GM12865 (cell line): Measurements from ENCODE around the gene ARRDC2.
"Not testable (repeated sequence)": the region's sequence is repeated elsewhere in the genome, so short reads cannot be mapped to it uniquely, and the experiment has no call there.

Experiments used
- DNase-seq: peaks from one replicate; pipeline ENCODE4 v3.0.0; 2010; ENCODE audit warnings: low read depth
- H3K4me3 ChIP-seq: 2 replicates; pipeline ENCODE4 v1.5.1; 2011; ENCODE audit warnings: mild to moderate bottlenecking, low read depth, low read length, control low read depth
- TF ChIP-seq, protein P1 (sequence below): IDR thresholded peaks from 2 replicates; pipeline ENCODE4 v1.5.1; 2011; ENCODE audit warnings: low read length, control low read depth, low read depth, inconsistent platforms; ENCODE audit not compliant: insufficient read depth; ENCODE audit errors: missing control alignments

Gene ARRDC2

DNA sequence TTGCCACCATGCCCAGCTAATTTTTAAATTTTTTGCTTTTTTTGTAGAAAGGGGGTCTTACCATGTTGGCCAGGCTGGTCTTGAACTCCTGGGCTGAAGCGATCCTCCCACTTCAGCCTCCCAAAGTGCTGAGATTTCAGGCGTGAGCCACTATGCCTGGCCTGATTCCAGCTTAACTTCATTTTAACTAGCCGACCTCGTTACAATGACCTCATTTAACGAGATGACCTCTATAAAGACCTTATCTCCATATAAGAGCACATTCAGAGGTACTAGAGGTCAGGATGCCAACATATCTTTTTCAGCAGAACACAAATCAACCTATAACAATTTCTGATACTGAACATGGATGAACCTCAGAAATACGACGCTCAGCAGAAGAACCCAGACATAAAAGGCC lies 30.5 kb upstream of the ARRDC2 start:
- DNase-seq: no peak
- no peak overlapping the region for H3K4me3 ChIP-seq
- TF ChIP-seq, protein P1, sequence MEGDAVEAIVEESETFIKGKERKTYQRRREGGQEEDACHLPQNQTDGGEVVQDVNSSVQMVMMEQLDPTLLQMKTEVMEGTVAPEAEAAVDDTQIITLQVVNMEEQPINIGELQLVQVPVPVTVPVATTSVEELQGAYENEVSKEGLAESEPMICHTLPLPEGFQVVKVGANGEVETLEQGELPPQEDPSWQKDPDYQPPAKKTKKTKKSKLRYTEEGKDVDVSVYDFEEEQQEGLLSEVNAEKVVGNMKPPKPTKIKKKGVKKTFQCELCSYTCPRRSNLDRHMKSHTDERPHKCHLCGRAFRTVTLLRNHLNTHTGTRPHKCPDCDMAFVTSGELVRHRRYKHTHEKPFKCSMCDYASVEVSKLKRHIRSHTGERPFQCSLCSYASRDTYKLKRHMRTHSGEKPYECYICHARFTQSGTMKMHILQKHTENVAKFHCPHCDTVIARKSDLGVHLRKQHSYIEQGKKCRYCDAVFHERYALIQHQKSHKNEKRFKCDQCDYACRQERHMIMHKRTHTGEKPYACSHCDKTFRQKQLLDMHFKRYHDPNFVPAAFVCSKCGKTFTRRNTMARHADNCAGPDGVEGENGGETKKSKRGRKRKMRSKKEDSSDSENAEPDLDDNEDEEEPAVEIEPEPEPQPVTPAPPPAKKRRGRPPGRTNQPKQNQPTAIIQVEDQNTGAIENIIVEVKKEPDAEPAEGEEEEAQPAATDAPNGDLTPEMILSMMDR: no peak

DNA sequence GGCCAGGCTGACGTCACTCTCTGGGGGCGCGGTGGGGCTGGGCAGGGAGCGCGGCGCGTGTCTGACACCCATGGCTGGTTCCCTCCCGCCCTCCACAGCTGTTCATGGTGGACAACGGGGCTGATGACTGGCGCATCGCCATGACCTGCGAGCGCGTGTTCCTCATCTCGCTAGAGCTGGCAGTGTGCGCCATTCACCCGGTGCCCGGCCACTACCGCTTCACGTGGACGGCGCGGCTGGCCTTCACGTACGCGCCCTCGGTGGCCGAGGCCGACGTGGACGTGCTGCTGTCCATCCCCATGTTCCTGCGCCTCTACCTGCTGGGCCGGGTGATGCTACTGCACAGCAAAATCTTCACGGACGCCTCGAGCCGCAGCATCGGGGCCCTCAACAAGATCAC lies 26.4 kb upstream of the ARRDC2 start:
- TF ChIP-seq, protein P1: no peak
- no peak overlapping the region for H3K4me3 ChIP-seq
- DNase-seq: no peak

DNA sequence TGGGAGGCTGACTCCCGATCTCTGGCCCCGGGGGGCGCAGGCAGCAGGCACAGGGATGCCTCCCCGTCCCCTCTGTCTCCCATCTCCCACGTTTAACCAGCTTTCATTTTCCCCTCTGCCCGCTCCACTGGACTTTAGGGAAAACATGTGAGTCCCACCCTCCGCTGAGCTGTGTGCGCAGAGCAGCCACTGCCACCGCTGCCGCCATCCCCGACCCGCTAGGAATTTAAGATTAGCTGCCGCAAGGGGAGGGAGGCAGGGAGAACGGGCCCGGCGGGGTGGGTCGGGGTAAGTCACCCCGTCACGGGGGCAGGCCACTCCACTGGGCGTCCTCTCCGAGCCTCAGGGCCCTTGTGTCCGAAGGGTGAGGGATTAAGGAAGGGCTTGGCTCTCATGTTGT lies 25.5 kb upstream of the ARRDC2 start:
- TF ChIP-seq, protein P1: no peak
- no peak for DNase-seq
- H3K4me3 ChIP-seq: no peak overlapping the region

DNA sequence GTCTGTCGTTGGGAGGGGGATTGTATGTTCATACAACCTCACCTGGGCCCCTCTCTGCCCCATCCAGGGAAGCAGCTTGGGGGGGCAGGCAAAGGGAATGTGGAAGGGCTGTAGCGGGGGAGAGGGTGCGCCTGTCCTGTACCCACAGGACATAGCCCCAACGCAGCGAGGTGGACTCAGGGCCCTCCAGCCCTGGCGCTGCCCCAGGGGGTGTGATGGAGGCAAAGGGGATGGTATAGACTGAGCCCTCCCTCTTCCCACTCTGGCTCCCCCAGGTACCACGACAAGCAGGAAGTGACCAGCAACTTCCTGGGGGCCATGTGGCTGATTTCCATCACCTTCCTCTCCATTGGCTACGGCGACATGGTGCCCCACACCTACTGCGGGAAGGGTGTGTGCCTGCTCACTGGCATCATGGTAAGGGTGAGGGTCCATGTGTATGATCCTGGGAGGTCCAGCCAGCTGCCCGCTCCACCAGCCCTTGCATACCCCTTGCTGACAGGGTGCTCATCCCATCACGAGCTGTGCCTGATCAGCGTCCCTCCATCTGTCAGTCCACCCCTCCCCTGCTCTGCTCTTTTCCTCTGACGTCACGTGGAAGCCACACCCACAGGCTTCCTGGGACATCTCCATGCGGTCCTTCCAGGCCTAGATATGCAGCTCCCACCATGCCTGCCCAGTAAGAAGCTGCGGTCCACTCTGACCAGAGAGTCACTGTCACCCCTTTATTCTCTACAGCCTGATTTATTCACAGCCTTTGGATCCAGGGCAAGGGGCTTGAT lies 22.7 kb upstream of the ARRDC2 start:
- TF ChIP-seq, protein P1: no peak
- H3K4me3 ChIP-seq: no peak overlapping the region
- no peak for DNase-seq

DNA sequence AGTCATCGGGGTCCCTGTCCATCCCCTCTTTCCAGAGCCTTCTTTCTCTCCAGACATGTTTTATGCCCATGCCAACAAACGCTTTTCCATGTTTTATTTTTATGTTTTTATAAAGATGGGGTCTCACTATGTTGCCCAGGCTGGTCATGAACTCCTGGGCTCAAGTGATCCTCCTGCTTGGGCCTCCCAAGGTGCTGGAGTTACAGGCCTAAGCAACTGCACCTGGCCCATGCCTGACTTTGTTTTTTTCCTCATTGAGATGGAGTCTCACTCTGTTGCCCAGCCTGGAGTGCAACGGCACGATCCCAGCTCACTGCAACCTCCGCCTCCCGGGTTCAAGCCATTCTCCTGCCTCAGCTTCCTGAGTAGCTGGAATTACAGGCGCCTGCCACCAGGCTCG lies 21.4 kb upstream of the ARRDC2 start:
- DNase-seq, H3K4me3 ChIP-seq: not testable (repeated sequence)

DNA sequence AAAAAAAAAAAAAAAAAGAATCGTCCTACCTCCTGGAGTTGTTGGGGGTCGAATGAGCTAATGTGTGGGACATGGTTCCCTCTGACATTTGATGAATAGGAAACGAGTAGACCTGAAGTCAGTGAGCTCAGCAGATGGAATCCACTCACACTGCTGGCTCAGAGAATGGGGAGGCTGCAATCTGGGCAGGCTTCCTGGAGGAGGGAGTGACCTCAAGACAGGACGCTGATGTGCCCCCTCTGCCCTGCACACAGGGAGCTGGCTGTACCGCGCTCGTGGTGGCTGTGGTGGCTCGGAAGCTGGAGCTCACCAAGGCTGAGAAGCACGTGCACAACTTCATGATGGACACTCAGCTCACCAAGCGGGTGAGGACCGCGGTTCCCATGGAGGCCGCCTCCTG lies 19.8 kb upstream of the ARRDC2 start:
- TF ChIP-seq, protein P1: no peak
- no peak overlapping the region for H3K4me3 ChIP-seq
- no peak for DNase-seq

DNA sequence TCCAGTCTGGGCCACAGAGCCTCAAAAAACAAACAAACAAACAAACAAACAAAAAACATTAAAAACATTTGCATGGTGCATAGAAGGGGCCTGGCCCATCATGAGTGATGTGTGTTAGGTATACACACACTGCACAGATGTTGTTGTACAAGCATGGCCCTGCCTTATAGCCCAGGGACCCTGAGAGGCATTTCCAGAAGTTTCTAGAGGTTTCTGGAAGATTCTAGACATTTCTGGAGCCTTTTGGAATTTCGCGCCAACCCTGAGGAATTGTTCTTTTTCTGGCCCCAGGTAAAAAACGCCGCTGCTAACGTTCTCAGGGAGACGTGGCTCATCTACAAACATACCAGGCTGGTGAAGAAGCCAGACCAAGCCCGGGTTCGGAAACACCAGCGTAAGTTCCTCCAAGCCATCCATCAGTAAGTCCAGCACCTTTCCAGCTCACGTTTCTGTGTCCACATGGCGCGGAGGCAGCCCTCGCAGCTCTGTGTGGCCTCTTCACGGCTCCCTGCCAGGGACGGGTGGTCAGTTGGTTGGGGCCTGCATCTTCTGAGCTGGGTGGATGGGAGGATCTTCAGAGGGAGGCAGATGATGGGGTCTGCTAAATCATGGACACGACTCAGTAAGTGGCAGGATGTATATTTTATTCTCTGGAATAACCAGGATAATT lies 18.4 kb upstream of the ARRDC2 start:
- DNase-seq: no peak
- TF ChIP-seq, protein P1: no peak
- no peak overlapping the region for H3K4me3 ChIP-seq
